ENCODE measurements around the gene PPP1R3D. TPM values are rescaled to one million over a fixed set of nuclear protein-coding genes. Genes with fewer than 3 reads are reported as not detected.

PPP1R3D gene
- total RNA-seq, 4 donors from 2014 or later, result 7.2 to 8.7 (median 8.0) TPM

DNA sequence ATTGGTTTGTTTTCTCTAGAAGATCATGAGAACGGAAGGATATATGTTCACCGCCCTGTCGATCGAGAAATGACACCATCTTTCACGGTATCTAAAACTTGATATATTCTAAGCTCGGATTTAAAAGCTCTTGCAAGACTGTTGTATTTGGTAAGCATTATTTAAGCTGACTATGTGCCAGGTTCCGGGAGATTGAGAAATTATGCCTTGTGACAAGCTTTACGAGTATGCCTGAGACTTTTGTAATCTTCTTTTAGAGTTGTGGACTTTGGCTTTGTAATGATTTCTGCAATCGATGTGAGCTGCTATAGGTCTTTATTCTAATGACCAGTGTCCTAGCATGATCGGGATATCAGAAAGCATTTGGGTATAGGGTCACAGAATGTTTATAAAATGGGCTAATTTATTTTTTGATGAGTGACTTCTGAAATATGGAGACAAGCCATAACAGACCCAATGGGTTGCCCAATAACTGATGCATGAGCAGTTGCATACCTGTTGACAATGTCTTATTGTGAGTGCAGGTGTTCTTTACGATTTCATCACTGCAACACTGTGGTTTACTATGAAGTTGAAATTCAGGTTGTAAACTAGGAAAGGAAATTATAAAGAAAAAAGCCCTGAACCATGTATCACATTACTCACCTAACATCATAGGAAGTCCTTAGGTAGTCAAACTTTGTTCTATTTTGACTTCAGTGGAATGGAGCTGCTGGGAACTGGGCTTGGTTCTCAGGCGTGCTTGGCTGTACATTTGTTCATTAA lies 32.1 kb upstream of the PPP1R3D start:
- no peaks in the 10 kb centered on the region for H3K36me3 ChIP-seq
- no peaks in the 10 kb centered on the region for H3K27me3 ChIP-seq
- WGBS, 2 donors, result 91 to 92% methylated on average over 12 of the region's 12 CpGs
- H3K4me1 ChIP-seq, result peaks cover 0 to 7% (median 2%) of the 10 kb centered on the region in 4 donors
- TF ChIP-seq, protein P1, sequence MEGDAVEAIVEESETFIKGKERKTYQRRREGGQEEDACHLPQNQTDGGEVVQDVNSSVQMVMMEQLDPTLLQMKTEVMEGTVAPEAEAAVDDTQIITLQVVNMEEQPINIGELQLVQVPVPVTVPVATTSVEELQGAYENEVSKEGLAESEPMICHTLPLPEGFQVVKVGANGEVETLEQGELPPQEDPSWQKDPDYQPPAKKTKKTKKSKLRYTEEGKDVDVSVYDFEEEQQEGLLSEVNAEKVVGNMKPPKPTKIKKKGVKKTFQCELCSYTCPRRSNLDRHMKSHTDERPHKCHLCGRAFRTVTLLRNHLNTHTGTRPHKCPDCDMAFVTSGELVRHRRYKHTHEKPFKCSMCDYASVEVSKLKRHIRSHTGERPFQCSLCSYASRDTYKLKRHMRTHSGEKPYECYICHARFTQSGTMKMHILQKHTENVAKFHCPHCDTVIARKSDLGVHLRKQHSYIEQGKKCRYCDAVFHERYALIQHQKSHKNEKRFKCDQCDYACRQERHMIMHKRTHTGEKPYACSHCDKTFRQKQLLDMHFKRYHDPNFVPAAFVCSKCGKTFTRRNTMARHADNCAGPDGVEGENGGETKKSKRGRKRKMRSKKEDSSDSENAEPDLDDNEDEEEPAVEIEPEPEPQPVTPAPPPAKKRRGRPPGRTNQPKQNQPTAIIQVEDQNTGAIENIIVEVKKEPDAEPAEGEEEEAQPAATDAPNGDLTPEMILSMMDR (IDR thresholded peaks at IDR 0.05), result no peak
- TF ChIP-seq EP300 (IDR thresholded peaks at IDR 0.05), result no peak
- TF ChIP-seq POLR2A (IDR thresholded peaks at IDR 0.05), result no peak
- no peak for DNase-seq (ENCODE audit: low spot score in 2 of 2)
- H3K4me3 ChIP-seq, result no peak overlapping the region
- H3K27ac ChIP-seq, result no peak overlapping the region
- no peaks in the 10 kb centered on the region for H3K9me3 ChIP-seq

DNA sequence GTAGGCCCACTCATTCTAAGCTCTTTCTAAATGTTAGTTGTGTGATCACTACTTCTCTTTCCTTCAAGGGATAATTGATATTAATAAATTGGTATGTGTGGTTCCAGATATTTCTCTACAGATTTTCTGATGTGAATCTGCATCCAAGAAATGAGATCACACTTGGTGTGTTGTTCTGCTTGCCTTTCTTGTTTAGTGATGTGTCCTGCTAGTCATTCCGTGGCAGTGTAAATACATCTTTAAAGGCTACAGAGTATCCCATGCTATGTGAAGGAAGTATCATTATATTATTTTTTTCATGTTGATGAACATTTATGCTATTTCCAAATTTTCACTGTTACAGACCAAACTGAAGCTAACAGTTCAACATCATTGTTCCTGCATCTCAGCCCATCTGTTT lies 31.3 kb upstream of the PPP1R3D start:
- Histone ChIP-seq H3K4me3 (no peak overlapping the region), H3K4me1 (peaks cover 0 to 3% (median under 1%) of the 10 kb centered on the region in 4 donors), H3K36me3 (no peaks in the 10 kb centered on the region), H3K9me3 (no peaks in the 10 kb centered on the region), H3K27me3 (no peaks in the 10 kb centered on the region), H3K27ac (no peak overlapping the region)
- no peak for DNase-seq (ENCODE audit: low spot score in 2 of 2)
- 76 to 91% methylated on average over 1 of the region's 1 CpG for WGBS, 2 donors
- TF ChIP-seq POLR2A (IDR thresholded peaks at IDR 0.05), result no peak
- TF ChIP-seq, protein P1 (IDR thresholded peaks at IDR 0.05), result no peak
- no peak for TF ChIP-seq EP300 (IDR thresholded peaks at IDR 0.05)

DNA sequence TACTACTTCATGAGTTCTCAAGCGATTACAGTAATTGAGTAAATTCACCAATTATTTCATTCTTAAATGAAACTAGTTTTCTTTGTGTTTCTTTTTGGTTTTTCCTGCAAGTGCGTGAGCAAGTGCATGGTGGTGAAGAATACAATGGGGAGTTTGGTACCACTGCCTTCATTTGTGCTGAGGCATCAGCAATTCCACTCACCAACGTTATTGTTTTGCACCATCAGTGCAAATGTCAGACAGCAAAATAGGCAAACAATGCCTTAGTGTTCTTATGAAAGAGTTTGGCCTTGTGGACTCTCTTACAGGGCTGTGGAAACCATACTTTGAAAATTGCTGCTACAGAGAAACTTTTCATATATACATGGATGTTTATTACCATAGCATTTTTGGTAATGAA lies 26.3 kb upstream of the PPP1R3D start:
- Histone ChIP-seq H3K4me3 (no peak overlapping the region), H3K27me3 (no peaks in the 10 kb centered on the region), H3K36me3 (no peaks in the 10 kb centered on the region), H3K4me1 (no peaks in the 10 kb centered on the region), H3K9me3 (no peaks in the 10 kb centered on the region), H3K27ac (peak overlapping the region in 2 of 4 donors; percentile 30 to 48)
- peak in 1 of 2 donors; percentile 62 for TF ChIP-seq EP300 (IDR thresholded peaks at IDR 0.05)
- no peak for TF ChIP-seq POLR2A (IDR thresholded peaks at IDR 0.05)
- no peak for DNase-seq (ENCODE audit: low spot score in 2 of 2)
- 54 to 64% methylated on average over 3 of the region's 3 CpGs for WGBS, 2 donors

DNA sequence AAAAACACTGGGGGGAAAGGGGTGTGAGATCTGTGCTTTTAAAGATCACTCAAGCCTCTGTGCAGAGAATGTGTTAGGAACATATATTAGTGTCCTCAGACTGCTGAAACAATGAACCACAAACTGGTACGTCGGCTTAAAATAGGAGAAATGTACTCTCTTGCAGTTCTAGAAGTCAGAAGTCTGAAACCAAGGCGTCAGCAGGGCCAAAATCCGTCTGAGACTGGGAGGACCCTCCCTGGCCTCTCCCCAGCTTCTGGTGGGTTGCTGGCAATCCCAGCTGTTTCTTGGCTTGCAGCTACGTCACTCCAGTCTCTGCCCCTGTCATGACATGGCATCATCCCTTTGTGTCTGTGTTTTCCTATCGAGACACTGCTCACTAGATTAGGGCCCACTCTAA lies 22.1 kb upstream of the PPP1R3D start:
- no peaks in the 10 kb centered on the region for H3K27me3 ChIP-seq
- no peak for DNase-seq (ENCODE audit: low spot score in 2 of 2)
- WGBS, 2 donors, result 77 to 78% methylated on average over 6 of the region's 6 CpGs
- H3K36me3 ChIP-seq, result peaks cover 0 to 20% (median 0%) of the 10 kb centered on the region in 3 donors
- TF ChIP-seq EP300 (IDR thresholded peaks at IDR 0.05) (no peak), POLR2A (IDR thresholded peaks at IDR 0.05) (no peak)
- TF ChIP-seq, protein P1 (IDR thresholded peaks at IDR 0.05), result no peak
- H3K4me1 ChIP-seq, result no peaks in the 10 kb centered on the region
- H3K27ac ChIP-seq, result no peak overlapping the region
- H3K9me3 ChIP-seq, result no peaks in the 10 kb centered on the region
- H3K4me3 ChIP-seq, result no peak overlapping the region

DNA sequence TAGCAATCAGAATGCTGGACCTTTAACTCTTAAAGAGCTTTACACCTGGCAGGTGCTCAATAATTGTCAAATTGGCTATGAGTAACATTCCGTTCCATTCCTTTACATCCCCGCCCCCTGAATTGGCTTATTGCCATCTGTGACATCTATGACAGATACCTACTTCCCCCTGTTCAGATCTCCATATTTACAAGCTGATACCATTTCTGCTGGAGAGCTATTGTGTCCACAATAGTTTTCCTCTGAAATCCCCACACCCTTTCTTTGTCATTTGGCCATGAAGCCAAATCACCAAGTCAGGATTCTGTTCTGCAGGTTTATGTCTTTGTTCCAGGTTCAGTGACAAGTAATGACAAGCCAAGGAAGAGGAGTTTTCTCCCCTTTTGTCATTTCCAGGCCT lies 21.3 kb upstream of the PPP1R3D start:
- no peaks in the 10 kb centered on the region for H3K27me3 ChIP-seq
- TF ChIP-seq EP300 (IDR thresholded peaks at IDR 0.05), result no peak
- TF ChIP-seq, protein P1 (IDR thresholded peaks at IDR 0.05), result no peak
- no peak for TF ChIP-seq POLR2A (IDR thresholded peaks at IDR 0.05)
- no peaks in the 10 kb centered on the region for H3K4me1 ChIP-seq
- H3K36me3 ChIP-seq, result peaks cover 0 to 20% (median 0%) of the 10 kb centered on the region in 3 donors
- no peak for DNase-seq (ENCODE audit: low spot score in 2 of 2)
- no peak overlapping the region for H3K4me3 ChIP-seq
- H3K27ac ChIP-seq, result no peak overlapping the region
- H3K9me3 ChIP-seq, result no peaks in the 10 kb centered on the region
- WGBS, 2 donors, result 82 to 94% methylated on average over 2 of the region's 2 CpGs

Data from tibial nerve (tissue), 4 donors.